ENCODE data around the gene CMTM3.

The CMTM3 gene

GRCh38 chr16:66574531-66574930 lies 30.0 kb upstream of the CMTM3 start:
- no peak for TF ChIP-seq CTCF (IDR thresholded peaks at IDR 0.05; ENCODE audit: borderline replicate concordance, control extremely low read depth, extremely low read depth, insufficient read depth, missing control alignments)
- no peak for DNase-seq (ENCODE audit: low spot score)
- in situ Hi-C loops (cut with MboI; ENCODE audit: low sequenced_read_pairs, unreplicated experiment): no loop called here

GRCh38 chr16:66575060-66575459 lies 29.4 kb upstream of the CMTM3 start:
- DNase-seq (ENCODE audit: low spot score): no peak
- TF ChIP-seq CTCF (IDR thresholded peaks at IDR 0.05; ENCODE audit: borderline replicate concordance, control extremely low read depth, extremely low read depth, insufficient read depth, missing control alignments): no peak
- in situ Hi-C loops (cut with MboI; ENCODE audit: low sequenced_read_pairs, unreplicated experiment): no loop called here

- TF ChIP-seq CTCF (IDR thresholded peaks at IDR 0.05; ENCODE audit: borderline replicate concordance, control extremely low read depth, extremely low read depth, insufficient read depth, missing control alignments): no peak
- no peak for DNase-seq (ENCODE audit: low spot score)
- in situ Hi-C loops (cut with MboI; ENCODE audit: low sequenced_read_pairs, unreplicated experiment): no loop called here
Observed at GRCh38 chr16:66576296-66576695, 28.2 kb upstream of the CMTM3 start.

- no peak for TF ChIP-seq CTCF (IDR thresholded peaks at IDR 0.05; ENCODE audit: borderline replicate concordance, control extremely low read depth, extremely low read depth, insufficient read depth, missing control alignments)
- in situ Hi-C loops (cut with MboI; ENCODE audit: low sequenced_read_pairs, unreplicated experiment): no loop called here
- DNase-seq (ENCODE audit: low spot score): peak; percentile 49
Observed at GRCh38 chr16:66578651-66579531, 25.6 kb upstream of the CMTM3 start, which contains the start of gene CMTM2. CMTM2 (plus strand) TSS chr16:66579463; CDS start chr16:66579608, 145 bp downstream.

- no peak for TF ChIP-seq CTCF (IDR thresholded peaks at IDR 0.05; ENCODE audit: borderline replicate concordance, control extremely low read depth, extremely low read depth, insufficient read depth, missing control alignments)
- no peak for DNase-seq (ENCODE audit: low spot score)
- in situ Hi-C loops (cut with MboI; ENCODE audit: low sequenced_read_pairs, unreplicated experiment): loop anchor here (10.0 kb wide), 1 partner anchor 166 kb away; no protein-coding TSS in a partner anchor
Observed at GRCh38 chr16:66580605-66581209, 23.8 kb upstream of the CMTM3 start.

- DNase-seq (ENCODE audit: low spot score): no peak
- in situ Hi-C loops (cut with MboI; ENCODE audit: low sequenced_read_pairs, unreplicated experiment): loop anchor here (10.0 kb wide), 1 partner anchor 167 kb away; no protein-coding TSS in a partner anchor
- no peak for TF ChIP-seq CTCF (IDR thresholded peaks at IDR 0.05; ENCODE audit: borderline replicate concordance, control extremely low read depth, extremely low read depth, insufficient read depth, missing control alignments)
Observed at GRCh38 chr16:66581246-66581952, 23.1 kb upstream of the CMTM3 start.

Data from GM13976 (cell line).